SKM-1 treated with dmso at 0.1 percent for 144 hours (cell line): ENCODE data around the gene MRGPRE.

Source experiments
- DNase-seq: peaks from one replicate; lab custom pipeline; 2025; ENCODE audit not compliant: unreplicated experiment; lab: John Stamatoyannopoulos, UW

MRGPRE gene

DNA sequence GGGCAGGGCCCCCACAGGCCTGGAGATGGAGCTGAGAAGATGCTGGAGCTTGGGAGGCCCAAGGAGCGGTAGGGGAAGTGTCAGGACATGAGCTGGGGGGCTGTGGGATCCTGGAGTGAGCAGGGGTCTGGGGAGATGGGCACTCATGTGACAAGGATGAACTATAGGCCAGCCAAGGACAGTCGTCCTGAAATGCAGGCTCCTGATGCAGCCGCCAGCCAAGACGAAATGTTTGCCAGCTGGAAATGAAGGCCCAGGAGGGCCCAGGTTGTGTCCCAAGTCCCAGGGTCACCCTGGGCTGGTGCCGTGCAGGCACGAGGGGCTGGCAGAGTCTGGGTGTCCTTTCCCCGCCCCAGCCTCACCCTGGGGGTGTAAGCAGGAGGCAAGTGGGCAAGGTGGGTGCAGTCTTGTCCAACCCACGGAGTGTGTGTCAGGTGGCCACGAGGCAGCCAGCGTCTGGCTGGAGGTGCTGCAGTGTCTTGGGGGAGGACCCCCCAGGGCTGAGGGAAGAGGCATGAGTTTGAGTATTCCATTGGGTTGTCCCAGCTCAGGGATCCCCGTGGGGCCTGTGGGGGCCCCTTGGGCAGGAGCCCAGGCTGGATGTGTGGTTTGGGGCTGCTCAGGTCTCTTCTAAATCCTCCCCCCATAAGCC lies 35.0 kb downstream of the MRGPRE start:
- no peak for DNase-seq

DNA sequence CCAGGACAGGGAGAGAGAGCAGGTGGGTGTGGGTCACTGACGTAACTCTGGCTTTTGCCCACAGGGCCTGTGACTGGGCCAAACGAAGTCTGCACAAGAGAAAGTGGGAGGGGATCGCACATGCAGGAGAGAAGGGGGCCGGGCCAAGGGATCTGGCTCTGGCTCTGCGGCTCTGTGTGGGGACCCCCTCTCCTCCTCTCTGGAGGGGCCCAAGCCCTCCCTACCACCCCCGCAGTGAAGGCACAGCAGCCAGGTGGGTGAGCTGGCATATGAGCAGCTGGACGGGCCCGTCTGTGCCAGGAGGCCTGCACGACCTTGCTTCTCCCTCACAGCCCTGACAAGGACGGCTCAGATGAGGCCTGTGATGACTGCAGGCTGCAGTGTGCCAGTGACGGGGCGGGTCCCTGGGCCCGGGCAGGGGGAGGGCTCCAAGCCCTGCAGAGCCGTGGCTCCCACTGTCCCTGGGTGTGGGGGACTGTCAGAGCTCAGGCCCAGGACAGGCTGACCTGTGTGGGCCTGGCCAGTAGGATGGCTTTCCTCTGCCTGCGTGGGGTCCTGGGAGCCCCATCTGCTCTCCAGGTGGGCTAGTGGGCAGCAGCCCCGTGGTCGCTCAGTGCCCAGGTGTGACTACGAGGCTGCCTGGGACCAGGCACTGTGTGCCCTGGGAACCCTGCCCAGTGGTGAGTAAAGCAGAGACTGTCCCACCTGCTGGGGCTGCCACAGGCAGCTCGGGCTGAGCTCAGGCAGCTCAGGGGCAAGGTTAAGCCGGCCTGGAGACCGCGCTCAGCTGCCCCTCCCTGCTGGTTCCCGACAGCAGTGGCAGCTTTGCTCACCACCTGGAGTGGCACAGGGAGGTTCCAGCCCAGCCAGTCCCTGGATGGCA lies 35.8 kb downstream of the MRGPRE start:
- DNase-seq: no peak

DNA sequence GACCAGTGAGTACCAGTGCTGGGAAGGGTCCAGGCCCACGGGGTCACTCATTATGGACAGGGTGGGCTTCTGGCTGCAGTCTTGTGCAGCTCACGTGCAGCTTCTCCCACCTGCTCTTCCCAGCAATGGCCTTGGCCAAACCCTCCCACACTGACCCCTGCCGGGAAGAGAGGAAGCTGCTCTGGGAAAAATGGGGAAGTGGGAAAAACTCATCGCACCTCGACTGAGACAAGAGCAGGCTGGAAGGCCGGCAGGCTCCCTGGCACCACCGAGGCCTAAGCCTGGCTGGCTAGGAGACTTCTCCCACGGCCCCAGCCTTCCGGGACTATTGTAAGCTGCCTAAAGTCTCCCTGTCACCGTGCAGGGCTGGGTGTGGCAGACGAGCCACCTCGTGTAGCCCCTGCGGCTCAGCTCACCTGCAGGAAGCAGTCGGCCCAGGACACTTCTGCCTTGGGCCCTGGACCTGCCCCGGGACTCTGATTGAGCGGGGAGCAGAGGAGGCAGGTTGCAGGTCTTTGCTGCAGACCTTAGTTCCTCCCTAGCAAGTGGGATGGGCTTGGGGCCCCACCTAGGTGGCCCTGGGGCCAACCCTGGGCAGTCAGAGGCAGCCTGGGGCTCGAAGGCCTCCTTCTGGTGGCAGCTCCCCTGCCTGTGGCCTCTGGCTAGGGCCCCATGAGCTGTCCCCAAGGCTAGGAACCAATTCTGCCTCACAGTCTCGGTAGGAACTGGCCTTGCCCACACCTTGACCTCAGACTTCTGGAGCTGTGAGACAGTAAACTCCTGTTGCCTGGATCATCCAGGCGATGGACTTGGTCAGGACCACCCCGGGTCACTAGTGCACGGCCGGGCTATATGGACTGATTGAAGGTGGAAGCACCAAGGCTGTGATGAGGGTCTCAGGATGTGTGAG lies 36.7 kb downstream of the MRGPRE start:
- DNase-seq: peak; percentile 7

DNA sequence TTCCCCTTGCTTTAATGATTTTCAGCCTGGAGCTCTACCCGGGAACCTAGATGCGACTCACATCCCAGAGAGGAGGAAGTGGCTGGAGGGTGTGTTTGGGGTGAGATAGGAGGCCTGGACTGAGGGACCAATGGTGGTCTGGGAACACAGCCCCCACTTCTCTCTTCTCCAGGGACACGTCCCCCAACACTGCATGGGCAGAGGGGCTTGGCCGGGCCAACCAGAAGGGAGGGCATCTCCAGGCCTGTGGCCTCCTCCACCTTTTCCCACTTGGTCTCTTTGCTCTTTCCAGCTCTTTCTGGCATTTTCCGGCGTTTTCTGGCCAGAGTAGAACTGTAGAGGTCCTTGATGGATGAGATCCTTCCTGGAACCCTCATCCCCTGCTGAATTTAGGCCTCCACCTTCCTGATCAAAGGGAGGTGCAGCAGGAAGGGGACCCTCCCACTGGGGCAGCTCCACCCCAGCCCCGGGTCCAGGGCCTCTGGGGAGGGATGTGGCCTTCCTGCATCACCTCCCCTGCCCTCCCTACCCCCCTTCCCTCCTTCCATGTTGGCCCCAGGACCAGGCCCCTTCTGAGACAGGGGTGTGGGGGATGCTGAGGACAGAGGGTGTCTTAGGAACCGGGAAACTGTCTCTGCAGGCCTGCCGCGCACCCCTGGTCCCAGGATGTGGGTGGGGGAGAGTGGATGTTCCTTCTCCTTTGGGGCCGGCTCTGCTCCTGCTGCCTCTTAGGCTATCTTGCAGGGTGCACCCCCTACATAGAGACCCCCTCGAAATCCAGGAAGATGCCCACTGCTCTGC lies 38.0 kb downstream of the MRGPRE start:
- no peak for DNase-seq

DNA sequence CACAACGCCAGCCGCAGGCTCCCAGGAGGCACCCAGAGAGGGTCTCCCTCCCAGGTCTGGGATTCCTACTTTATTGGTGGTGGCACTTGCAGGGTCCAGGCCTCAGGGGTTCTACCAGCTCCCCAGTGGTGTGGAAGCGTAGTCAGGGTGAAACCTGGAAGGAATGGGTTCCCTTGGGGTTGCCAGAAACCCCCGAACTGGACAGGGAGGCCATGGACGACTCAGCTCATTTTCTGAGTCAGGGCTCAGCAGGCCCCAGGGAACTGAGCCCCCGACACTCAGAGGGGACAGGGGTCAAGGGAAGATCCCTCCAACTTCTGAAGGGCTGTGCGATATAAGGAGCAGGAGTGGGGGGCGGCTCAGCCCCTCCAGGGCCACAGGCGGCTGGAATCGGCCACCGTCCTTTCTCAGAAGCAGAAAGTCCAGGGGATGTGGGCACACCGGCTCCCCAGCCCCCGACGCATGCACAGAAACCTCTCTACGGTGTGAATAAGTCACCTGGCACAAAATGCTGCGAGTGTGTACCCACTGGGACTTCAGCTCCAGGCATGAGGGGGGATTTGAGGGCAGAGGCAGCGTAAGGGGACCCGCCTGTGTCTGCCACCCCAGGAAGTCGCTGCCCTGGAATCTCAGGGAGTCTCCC lies 38.7 kb downstream of the MRGPRE start:
- no peak for DNase-seq

DNA sequence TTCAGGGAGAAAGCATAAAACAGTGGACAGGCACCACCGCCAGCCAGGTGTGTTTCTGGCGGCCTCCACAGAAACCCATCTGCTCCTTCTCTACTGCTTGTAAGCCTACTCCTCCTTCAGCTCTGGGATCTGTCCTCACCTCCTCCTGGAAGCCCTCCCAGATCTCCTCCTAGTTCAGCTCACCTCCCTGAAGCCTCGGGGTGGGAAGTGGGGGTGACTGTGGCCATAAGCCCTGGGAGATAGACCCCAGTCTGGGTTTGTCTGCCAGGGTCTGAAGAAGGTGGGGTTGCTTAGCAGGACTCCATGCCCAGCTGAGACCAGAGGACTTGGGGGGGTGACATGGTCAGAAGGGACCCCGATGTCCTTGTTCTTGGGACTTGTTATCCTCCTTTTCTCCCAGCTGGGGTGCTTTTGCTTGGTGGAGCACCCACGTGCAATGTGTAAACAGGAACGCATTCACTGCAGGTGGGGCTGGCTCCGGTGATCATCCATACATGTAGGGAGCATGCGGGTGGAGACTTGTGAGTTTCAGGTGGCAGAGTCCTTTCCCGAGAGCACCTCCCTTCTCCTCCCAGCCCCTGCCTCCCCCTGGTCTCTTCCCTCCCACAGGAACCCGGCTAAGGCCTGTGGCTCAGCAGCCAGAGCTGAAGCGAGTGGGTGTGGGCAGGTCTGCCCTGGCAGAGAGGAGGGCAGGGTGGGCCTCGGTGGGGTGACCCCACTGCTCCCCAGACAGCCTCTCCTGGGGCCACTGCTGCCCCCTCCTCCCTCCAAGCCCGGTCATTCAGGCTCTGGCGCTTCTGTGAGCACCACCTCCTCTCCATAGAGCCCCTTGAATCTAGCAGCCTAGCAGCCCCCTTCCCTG lies 39.5 kb downstream of the MRGPRE start:
- no peak for DNase-seq

DNA sequence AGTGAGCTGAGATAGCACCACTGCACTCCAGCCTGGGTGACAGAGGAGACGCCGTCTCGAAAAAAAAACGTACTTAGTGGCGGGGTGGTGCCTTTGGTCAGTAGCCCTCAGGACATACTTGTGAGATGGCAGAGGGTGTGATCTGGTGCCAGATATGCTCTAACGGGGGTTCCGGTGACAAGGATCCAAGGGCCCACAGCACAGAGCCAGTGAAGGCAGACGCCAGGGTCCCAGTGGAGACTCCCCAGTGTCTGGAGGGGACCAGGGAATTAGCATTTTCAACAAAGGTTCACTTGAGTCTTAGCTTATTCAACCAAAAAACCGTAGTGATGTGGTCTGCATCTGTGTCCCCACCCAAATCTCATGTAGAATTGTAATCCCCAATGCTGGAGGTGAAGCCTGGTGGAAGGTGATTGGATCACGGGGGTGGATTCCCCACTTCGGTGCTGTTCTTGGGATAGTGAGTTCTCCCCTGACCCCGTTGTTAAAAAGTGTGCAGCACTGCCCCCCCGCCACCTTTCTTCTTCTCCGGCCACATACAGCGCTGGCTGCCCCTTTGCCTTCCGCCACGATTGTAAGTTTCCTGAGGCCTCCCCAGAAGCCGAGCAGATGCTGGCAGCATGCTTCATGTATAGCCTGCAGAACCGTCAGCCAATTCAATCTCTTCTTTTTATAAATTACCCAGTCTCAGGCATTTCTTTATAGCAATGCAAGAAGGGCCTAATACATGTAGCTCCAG lies 40.5 kb downstream of the MRGPRE start:
- DNase-seq: no peak

DNA sequence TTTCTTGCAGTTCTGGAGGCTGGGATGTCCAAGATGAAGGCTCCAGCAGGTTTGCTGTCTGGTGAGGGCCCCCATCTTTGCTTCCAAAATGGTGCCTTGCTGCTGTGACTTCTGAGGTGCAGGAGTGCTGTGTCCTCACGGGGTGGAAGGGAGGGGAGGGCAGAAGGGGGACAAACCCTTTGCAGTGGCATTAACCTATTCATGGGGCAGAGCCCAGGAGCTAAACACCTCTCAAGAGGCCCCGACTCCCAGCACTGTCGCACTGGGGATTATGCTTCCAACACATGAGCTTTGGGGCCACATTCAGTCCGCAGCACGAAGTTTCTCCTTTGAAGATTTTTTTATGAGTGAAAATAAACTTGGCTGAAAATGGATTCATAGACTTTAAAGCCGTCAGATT lies 41.6 kb downstream of the MRGPRE start:
- DNase-seq: no peak

DNA sequence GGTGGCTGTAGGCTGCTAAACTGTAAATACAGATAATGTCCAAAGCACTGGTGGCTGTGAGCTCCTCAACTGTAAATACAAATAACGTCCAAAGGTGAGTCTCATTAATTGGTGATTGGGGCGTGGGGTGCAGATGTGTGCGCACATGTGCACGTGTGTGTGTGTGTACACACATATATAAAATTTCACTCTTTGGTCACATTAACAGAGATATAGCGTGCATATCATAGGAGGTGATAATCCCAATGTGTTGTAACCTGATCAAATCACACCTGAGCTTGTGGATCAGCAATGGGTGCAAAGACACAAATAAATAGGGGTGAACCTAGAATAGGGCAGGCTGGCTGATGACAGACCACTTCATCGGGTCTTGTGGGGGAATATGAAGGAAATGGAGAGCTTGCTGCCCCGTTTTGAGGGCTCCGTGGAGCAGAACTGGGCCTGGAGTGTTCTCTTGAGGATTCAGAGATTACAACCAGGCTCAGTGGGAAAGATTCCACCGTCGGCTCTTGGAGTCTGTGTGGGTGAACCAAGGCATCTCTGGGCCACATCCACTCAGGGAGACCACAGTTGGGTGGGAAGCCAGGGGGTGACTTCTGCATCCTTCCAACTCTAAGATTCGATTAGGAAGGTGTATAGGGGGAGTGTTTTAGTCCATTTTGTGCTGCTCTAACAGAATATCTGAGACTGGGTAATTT lies 42.2 kb downstream of the MRGPRE start:
- no peak for DNase-seq

DNA sequence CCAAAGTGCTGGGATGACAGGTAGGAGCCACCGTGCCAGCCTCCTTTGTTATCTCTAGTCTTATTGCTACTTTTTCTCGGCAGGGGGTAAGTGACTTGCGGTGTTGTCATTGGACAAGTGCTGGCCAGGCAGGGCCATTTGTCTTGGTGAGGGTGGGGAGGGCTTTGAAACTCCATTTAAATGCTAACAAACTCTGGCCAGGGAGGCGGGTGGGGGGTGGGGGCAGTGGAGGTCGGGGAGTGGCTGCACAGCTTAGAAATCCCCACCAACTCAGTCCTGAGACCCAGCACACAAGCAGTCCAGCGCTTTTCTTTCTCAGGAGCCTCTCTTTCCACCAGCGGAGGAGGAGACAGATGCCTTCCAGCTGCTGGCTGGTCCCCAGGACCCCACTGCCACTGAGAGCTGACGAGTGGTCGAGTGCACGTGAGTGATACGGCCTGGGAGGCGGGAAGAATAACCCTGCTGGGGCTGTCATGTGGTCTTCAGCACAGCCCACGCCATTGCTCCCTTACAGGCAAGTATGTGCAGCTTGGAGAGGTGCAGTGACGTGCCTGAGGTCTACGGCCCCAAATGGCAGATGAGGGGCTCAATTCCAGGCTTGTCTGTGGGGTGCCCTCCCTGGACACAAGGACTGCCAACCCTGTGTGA lies 42.9 kb downstream of the MRGPRE start:
- DNase-seq: no peak

DNA sequence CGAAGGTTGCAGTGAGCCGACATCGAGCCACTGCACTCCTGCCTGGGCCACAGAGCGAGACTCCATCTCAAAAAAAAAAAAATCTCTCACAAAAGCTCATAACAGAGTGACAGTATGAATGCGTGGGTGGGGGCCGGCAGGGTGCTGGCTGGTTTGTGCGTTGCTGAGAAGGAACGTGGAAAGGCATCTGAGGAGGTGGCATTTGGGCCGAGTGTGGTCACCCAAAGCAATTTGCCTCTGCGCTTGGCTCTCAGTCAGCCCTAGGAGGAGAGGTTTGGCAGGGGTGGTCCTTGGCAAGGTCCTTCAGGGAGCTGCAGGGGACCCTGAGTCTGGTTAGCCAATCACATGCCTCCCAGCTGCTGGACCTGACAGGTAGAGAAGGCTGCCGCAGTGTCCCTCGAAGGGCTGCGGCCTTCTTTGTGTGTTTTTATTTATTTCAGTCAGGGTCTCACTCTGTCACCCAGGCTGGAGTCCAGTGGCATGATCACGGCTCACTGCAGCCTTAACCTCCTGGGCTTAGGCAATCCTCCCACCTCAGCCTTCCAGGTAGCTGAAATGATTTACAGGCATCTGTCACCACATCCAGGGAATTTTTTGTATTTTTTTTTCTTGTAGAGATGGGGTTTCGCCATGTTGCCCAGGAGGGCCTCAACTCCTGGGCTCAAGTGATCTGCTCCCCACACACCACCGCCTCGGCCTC lies 43.6 kb downstream of the MRGPRE start:
- DNase-seq: no peak

DNA sequence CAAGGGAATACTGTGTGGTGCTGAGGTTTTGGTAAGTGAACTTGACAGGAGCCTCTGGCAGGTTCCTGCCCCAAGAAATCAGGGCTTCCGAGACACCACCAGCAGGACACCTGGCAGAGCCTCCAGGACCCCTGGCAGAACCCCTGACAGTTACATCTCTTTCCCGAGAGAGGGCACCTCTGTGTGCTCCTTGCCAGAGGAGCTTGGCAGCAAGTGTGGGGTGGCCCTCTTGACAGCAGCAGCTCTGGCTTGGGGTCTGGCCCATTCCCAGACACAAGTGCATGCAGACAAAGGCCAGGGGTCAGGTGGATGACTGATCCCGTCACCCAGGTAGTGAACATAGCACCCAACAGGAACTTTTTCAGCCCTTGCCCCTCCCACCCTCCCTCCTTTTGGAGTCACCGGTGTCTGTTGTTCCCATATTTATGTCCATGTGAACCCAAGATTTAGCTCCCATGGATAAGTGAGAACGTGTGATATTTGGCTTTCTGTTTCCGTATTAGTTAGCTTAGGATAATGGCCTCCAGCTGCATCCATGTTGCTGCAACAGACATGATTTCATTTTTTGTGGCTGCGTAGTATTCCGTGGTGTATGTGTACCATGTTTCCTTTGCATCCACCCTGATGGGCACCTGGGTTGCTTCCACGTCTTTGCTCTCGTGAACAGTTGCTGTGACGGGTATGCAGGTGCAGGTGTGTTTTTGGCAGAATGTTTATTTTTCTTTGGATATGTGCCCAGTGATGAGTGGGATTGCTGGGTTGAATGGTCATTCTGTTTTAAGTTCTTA lies 45.9 kb downstream of the MRGPRE start:
- no peak for DNase-seq

DNA sequence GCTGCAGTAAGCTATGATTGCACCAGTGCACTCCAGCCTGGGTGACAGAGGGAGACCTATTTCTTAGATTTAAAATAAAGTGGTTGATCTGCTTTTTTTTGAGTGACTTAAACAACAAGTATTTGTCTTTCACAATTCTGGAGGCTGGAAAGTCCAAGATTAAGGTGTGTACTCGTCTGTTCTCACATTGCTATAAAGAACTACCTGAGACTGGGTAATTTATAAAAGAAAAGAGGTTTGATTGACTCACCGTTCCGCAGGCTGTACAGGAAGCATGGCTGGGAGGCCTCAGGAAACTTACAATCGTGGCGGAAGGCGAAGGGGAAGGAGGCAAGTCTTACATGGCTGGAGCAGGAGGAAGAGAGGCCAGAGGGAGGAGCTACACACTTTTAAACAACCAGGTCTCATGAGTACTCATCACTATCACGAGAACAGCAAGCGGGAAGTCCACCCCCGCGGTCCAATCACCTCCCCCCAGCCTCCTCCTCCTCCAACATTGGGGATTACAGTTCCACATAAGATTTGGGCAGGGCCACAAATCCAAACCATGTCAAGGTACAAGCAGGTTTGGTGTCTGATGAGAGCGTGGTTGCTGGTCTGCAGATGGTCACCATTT lies 47.4 kb downstream of the MRGPRE start:
- DNase-seq: no peak

DNA sequence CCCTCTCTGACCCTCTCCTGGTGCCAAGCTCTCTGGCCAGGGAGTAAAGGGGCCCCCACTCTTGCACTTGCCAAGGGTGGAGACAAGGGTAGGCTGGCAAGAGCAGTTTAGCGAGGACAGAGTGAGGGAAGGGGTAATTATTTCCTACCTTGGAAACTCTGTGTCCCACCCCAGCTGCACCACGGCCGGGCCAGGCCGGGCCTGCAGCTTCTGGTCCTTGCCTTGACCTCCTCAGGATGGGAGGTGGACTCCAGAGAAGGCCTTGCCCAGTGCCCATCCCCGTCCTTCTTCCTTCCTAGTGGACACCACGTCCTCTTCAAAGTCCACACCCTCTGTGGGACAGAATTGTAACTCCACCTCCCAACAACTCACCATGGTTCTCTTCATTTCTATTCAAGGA lies 48.7 kb downstream of the MRGPRE start:
- no peak for DNase-seq

DNA sequence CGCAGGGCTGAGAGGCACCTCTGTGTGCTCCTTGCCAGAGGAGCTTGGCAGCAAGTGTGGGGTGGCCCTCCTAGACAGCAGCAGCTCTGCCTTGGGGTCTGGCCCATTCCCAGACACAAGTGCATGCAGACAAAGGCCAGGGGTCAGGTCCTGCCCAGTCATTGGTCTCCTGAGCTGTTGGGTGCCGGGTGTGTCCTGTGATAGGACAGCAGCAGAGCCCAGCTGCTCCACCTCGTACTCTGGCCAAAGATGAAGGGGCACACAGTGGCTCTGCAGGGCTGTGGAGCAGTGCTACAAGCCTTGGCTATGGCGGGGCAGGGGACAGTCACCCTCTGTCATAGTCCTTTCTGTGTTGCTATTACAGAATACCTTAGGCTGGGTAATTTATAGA lies 49.8 kb downstream of the MRGPRE start:
- no peak for DNase-seq
